EL (cell line): ENCODE results near the gene RPS6KA2.
A peak's percentile ranks its signal among the peaks of the same experiment; 100 is the strongest.

Experiments
- DNase-seq: peaks from one replicate; pipeline ENCODE4 v3.0.0-alpha.2; 2016

The RPS6KA2 gene

DNA sequence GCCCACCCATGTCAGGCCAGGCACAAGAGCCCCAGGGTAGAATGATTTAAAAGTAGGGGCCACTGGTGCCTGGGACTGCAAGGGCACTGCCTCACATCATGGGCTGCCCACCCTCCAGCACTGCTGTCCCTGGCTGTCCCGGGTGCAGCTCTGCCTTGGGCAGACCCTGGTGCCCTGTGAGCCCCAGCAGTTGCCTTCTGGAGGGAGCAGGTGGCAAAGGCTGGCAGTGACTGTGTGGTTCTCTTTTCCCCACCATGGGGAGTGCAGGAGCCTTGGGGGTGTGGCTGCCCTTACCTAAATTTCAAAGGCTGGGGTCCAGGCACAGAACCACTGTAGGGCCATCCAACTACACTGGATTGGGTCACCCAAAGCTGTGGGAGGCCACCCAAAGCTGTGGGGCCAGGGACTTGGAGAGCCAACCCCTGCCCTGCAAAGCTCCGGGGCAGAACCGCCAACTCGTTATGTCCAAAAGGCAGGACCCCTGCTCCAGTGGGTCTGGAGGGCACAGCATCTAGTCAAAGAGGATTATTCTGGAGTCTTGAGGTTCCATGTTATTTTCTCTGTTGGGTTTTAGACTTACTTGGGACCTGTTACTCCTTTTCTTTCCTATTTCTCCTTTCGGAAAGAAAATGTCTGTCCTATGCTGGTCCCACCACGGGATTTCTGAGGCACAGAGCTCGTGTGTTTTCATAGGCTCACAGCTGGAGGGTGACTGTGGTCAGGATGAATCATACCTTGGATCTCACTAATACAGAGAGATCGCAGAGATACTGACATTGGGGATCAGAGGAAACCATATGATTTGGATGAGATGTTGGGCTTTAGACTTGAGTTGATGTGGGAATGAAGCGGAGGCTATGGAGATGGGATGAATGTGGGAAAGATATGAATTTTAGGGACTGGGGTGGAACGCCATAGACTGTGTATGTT lies 105.9 kb downstream of the RPS6KA2 start:
- DNase-seq, result peak; percentile 62

DNA sequence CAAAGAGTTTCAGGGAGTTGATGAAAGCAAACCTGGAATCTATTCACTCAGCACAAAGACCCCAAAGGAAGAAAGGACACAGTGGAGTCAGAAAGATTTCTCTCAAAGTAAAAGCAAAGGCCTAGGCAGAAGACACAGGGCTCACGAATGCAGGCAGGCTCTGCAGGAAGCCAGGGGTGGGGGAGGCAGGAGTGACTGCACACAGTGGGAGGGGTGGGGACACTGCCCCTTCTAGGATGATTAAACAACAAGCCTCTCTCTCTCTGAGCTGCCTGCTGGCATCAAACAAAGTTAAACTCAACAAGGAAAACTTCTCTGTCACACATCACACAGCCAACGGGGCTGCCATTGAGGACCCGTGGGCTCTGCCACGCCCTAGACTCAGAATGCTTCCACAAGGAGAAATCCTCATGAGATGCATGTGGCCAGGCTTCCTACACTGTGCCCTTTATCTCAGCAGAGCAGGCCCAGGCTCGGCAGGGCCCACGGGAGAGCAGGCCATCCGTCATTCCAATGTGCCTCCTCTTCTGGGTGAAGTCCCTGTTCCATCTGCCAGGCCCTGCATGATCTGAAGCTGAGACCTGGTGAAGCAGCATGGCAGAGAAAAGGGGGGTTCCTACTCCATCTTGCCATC lies 110.7 kb downstream of the RPS6KA2 start:
- DNase-seq, result no peak

DNA sequence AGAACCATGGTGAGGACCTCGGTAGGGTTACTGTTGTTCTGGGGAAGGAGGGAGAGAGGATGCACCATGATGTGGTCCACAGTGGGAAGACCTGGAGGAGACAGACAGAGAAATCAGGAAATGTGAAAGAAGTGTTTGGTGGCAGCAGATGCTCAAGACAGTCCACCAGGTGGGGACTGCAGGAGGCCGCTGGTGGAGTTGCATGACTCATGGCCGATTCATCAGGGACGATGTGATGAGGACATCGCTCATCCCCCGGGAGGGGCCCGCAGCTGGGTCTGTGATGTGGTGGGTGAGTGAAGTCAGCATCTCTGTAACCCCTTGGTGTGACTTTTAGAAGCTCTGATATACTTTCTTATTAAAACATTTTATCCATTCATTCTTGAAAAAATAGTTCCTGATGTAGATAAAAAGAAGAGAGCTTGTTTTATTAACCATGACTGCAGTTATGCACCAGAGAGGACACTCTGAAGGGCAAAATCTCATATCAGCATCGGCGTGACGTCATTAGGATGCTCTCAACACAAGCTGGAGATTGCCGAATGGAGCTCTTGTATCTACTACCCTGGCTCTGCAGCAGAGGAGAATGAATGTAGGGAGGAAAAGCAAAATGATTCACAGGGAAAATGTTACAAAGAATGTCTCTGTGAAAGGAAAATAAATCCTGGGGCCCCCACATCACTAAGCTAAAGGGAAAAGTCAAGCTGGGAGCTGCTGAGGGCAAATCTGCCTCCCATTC lies 111.8 kb downstream of the RPS6KA2 start:
- peak; percentile 89 for DNase-seq

DNA sequence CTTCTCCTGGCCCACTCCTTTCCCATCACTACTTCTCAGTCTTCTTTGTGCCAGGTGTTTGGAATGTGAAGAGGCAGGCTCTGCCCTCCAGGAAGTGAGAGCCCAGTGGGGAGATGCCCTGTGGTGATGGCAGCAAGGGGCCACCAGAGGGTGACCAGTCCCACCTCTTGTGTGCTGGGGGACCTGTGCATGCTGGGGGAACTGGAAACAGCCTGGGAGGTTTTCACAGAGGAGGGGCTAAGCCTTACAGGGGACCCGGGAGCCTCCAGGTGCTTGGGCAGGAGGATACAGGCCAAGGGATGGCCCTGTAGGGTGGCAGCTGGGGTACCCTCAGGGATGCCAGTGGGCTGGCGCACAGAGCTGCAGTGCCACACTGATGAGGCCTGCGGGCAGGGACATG lies 112.9 kb downstream of the RPS6KA2 start:
- DNase-seq, result peak; percentile 7

DNA sequence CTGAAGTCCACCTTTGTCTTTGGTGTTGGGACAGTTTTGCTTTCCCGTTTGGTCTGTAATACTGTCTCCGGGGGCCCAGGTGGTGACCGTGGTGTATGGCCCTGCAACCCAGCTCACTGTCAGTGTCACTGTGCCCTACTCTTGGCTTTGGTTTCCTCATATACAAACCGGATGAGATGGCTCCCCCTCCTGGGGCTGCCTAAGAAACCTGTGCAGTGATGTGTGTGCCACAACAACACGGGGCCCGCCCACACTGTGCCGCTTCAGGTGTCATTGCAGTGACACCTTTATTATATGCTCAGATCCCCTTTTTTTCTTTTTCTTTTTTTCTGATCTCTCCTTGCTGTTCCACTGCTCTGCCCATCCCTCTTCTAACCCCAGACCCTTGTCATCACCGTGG lies 114.5 kb downstream of the RPS6KA2 start:
- no peak for DNase-seq

DNA sequence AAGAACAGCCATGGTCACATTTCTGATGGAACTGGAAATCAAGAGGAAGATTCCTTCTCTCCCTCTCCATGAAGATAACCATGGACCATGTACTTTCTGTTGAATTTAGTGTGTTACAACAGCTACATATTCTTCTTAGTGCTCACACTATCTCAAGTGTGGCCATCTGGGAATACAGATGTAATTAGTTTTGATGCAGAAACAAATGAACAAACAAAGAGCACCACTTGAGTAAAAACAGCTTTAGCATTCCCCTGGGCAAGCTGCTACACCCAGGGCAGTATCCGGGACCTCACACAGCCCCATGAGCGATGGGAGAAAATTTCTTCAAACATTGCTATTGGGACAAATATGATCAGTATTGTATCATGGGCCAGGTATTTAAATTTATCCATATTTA lies 115.7 kb downstream of the RPS6KA2 start:
- no peak for DNase-seq

DNA sequence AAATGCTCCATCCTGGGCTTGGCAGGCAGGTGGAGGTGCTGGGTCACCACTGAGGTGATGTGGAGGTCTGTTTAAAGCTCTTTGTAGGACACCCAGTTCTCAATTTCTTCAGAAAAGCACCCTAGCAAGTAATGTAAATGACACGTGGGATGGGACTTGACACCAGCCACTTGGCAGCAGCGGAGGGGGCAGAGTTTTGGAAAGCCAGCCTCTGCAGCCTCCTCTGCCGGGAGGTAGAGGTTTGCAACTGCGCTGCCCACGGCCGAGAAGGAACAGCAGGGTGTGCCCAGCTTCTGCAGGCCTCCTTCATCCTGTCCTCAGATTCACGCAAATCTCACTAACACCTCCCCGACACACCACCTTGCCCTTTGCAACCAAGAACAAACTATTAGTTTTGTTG lies 117.9 kb downstream of the RPS6KA2 start:
- DNase-seq, result no peak

DNA sequence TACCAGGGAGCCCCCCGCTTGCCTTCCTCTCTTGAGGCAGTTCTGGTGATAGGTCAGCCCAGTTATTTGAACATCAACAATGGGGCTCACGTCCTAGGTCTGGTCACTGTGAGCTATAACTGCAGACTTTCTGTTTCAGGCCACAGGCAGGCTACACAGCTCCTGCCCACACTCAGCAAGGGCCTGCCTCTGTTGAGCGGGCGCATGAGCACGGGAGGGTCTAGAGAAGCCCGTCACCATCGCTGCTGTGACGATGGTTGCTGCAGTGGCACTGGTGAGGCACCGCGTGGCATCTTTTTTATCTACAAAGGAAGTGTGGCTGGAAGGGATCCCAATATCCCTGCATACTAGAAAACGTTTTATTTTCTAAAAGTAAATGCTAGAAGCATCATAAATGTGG lies 118.3 kb downstream of the RPS6KA2 start:
- DNase-seq, result no peak

DNA sequence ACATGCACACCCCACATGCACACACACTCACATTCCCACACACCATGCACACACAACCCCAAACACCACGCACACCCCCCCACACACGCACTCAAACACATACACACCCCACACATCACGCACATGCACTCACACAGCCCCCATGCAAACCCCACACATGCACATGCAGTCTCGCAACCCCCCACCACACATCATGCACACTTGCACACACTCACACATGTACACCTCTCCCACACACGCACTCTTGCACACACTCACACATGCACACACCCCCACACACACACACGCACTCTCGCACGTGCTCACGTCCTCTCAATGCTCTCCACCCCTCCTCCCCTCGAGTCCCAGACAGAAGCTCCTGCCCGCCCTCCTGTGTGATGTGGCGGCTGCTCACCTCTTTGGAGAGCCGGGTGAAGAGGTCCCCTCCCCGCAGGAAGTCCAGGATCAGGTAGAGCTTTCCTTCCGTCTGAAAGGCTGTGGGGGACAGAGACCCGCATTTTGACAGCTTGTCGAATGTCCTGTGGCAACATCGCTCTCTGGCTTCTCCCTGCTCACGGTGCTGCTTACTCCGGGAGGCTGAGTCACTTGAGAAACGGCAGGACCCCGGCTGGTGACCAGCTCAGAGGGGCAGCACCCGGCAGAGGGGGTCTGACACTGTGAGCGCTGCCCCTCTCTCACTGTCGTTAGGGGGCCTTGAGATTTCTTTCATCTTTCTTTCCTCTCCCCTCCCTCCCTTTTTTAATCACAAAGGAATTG lies 119.1 kb downstream of the RPS6KA2 start:
- DNase-seq, result no peak

DNA sequence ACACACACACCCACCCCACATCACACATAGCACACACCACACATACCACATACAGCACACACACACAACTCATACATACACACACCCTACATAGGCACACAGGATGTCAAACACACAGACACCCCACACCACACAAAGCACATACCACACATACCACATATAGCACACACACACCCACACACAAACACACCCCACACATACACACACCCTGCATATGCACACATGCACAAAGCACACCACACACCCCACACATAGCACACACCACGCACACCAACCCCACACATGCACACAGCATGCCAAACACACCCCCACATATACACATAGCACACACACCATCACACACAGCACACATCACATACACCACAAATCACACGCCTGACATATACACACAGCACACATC lies 119.7 kb downstream of the RPS6KA2 start:
- DNase-seq, result no peak

DNA sequence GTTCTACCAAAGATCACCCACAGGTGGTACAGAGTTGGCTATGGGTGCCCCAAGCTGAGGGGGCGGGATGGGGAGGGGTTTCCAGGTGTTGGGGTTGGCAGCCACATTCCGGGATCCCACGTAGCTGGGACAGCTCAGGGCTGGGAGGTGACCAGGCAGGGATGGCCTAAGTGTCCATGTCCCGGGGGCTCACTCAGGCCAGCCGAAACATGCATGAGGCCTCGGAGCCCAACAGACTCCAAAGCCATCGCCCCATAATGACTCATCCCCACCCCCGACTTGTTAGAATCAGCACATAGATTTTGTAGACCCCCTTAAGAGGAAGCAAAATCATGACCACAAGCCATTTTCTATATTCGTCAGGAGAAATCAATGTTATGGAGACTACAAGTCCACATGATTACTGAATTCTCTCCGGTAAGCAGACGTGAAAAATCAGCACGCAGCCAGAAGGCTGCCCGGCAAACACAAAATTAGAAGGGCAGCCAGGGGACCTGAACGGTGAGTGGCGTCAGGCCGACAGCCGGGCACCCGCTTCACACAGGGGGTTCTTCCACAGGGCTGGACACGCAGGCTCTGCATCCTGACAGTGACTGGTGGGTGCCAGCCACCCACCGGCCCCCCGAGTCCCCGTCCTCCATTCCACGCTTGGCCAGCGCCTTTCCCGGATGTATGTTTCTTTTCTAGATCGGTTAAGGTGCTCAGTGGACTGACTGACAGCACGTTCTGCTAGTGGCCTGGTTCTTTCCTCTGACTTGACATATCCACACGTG lies 121.7 kb downstream of the RPS6KA2 start:
- DNase-seq, result no peak

DNA sequence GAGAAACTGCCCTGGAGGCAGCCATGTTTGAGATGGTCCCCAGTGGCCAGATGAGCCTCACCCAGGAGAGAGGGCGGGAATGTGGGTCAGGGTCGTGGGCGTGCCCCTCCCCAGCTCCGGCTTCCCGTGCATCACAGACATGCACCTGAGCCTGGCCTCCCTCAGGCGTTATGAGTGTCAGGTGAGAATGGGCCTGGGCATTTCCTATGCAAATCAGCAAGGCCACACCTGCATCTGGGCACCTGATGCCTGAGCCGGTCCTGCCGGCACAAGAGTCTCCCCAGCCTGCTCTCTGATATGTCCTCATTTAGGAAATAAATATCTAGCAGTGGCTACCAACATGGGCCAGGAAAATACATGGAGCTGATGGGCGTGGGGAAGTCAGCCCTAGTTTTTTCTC lies 123.0 kb downstream of the RPS6KA2 start:
- DNase-seq, result no peak

DNA sequence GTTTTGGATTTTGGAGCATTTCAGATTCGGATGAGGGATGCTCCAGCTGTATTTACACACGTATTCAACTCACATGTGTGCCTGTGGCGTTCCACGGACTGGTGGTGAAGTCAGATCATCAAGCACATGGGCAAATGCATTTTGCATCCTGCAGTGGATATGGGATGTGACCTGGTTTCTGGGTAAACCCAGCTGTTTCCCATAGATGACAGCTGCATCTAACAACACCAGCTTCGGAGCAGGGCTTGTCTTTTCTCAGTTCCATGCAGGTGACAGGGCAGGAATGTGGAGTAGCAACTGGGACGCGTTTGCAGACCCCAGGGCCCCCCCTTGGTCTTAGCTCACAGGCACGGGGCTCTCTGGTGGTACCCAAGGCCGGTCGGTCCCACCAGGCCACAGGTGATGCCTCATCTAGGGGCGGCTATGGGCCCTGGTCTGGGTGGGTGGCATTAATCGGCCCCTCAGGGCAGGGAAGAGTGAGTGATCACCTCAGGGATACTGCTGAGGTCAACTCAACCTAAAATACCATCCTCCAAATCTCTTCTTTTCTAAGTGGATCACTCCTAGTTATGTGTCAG lies 123.8 kb downstream of the RPS6KA2 start:
- DNase-seq, result no peak

DNA sequence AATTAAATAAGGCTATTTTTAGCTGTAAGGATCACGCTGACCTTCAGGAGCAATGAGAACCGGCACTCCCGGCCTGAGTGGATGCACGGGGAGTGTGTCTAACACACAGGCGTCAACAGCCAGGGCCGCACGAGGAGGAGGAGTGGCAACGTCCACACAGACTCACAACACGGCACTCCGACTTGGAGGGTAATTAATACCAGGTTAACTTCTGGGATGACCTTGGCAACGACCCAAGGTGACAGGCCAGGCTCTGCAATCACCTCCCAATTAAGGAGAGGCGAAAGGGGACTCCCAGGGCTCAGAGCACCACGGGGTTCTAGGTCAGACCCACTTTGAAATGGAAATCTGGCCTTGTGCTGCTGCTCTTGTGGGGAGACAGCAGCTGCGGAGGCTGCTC lies 124.6 kb downstream of the RPS6KA2 start:
- no peak for DNase-seq

DNA sequence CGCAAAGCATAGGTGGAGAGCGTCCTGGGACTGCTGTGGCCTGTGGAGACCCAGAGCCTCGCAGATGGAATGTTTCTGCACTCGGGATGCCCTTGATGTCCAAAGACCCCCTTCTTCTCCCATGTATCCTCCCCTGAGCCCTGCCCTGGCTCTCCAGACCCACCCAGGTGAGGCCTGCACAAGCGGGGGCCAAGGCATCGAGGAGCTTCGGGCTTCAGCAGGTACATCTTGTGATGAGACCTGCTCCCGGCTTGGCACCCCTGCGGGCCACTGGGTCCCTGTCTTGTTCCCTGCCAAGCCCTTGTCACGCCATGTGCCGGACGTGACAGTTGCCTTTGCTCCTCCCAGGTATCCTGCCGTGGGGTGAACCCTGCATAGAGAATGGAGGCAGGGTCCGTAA lies 125.8 kb downstream of the RPS6KA2 start:
- DNase-seq, result no peak

DNA sequence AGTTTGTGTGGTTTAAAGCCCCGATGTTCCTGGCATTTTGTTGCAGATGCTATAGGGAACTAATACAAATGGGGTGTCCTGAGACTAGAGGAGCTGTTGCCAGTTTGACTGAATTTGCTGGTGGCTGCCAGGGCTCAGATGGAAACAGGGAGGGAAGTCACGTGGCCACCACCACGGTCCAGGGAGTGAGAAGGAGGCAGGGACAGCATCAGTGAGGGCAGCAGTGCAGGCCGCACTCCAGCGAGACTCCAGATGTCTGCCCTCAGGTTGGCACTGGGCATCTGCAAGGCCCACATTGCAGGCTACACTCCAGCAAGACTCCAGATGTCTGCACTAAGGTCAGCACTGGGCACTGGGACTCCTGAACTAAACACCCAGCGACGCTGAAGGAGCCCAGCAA lies 126.8 kb downstream of the RPS6KA2 start:
- no peak for DNase-seq

DNA sequence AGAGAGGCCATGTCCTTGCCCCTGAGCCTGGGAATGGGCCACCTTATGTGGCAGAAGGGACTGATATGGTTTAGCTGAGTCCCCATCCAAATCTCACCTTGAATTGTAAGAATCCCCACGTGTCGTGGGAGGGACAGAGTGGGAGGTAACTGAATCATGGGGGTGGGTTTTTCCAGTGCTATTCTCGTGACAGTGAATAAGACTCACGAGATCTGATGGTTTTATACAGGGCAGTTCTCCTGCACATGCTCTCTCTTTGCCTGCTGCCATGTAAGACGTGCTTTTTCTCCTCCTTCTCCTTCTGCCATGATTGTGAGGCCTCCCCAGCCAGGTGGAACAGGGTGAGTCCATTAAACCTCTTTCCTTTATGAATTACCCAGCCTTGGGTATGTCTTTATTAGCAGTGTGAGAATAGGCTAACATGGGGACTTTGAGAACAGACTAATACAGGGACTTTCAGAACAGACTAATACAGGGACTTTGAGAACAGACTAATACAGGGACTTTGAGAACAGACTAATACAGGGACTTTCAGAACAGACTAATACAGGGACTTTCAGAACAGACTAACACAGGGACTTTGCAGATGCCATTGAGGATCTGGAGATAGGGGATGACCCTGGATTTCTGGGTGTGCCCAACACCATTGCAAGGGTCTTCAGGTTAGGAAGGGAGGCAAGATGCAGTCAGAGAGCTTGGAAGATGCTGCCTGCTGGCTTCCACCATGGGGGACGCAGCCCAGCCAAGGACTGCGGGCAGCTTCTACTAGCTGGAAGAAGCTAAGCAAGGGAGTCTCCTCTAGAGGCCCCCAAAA lies 127.5 kb downstream of the RPS6KA2 start:
- DNase-seq, result no peak

DNA sequence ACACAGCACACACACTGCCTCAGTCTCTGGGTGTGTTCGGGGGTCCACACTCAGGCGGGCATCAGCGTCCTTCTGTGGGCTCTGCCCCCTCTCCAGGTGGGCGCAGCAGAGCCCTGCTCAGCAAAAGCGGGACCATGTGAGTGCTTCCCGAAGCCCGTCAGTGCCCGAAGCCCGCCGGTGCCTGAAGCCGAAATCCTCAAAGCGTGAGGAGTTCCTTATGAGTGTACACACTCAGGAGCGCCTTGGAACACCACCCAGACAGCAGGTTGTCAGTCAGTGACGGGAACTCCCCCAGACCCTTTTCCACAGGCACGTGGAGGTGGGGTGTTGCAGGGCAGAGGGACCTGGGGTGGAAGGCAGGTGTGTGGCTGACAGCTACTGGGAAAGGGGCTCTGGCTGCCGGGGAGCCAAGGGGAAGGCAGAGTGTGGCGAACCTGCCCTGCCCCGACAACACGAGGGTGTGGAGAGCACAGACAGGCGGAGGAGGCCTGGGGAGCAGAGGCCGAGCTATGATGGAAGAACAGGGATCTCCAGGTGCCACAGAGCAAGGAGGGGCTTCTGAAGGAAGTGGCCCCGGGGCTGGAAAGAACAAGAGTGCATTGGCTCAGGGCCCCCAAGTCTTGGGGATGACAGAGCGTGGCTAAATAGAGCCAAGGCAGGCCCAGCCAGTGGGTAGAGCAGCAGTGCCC lies 128.2 kb downstream of the RPS6KA2 start:
- DNase-seq, result no peak

DNA sequence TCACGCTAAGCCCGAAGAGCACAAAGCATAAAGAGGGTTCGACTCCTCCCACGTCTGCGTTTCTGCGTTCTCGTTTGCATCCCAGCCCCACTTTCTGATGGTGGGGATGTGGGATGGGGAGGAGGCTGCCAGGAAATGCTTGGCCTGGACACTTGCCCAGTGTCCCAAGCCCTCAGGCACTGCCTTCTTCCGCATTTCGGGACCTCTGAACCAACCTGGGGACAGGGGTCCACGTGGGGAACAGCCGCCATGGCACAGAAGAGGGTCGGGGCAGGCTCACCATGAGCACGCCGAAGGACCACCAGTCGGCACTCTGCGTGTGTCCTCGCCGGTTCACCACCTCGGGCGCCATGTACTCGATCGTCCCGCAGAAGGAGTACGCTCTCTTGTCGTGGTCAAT lies 128.8 kb downstream of the RPS6KA2 start:
- DNase-seq, result no peak
